Stimulated activated CD4-positive, alpha-beta T cell treated with anti-CD3 and anti-CD28 coated beads, Interleukin-2, amount 100 ng/mL, for 48 hours (primary cell): ENCODE results near the gene OTX2.

ENCODE experiments used
- DNase-seq, 2 donors: peaks; one replicate each; pipeline ENCODE4 v3.0.0-alpha.2; 2020

The OTX2 gene

DNA sequence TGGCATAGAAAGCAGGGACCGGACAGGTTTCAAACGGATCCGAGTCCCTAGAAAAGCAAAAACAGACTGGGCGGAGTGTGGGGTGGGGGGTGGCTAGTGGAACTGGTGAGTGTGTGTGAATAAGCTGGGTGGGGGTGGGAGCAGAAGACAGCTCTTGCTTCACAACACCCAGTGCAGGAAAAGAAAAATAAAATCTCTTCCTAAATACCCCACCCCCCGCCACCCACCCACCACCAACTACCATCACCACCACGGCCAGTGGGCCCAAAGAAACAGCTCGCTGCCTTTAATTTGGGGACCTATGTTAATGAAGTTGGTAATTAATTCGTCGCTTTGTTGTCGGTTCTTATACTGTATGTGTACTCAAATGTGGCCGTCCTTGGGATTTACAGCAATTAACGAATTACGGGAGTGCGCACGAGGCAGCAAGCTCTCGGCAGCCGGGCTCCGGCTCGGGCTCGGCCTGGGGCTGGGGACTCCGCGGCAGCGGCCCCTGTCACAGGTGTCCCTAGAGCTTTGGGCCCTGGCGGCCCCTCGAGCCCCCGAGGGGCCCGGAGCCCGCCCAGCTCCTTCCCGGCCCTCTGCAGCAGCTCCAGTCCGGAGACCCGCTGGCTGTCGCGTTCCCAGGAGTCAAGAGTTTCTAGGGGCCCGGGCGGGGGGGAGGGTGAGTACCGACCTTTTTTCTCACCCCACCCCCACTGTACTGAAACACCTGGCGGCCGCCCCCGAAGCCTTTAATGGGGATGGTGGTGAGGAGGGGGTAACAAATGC, 1.5 kb upstream of the OTX2 start:
- no peak for DNase-seq

DNA sequence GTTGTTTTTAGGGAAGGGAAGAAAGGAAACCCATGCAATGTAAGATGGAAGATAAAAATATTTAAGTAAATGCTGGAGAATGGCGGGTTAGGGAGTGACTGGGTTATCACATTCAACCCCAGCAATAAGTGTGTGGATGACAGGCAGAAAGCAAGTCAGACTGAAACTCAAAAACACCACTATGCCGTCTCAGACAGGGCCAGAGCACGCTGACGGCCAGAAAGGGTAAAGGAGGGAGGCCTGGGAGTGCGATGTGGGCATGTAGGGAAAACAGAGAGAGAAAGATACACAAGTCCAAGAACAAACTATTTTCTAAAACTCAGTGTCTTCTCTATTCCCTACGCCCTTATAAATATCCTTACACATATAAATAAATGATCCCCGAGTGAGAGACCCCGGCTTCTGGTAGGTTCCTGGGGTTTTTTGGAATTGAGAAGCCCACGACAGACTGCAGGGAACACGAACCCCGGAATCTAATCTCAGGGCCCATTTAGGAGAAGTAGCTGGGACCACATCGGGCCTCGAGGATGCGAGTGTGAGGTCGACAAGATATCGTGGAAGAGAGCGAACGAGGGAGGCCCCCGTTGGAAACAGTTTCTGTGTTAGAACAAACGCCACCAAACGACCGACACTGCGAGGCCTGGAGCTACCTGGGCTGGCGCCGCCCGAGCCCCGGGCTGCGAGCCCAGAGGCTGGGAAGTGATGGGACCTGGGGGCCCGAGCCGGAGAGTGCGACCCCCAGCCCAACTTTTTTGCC, 735 bp upstream of the OTX2 start:
- DNase-seq: no peak

DNA sequence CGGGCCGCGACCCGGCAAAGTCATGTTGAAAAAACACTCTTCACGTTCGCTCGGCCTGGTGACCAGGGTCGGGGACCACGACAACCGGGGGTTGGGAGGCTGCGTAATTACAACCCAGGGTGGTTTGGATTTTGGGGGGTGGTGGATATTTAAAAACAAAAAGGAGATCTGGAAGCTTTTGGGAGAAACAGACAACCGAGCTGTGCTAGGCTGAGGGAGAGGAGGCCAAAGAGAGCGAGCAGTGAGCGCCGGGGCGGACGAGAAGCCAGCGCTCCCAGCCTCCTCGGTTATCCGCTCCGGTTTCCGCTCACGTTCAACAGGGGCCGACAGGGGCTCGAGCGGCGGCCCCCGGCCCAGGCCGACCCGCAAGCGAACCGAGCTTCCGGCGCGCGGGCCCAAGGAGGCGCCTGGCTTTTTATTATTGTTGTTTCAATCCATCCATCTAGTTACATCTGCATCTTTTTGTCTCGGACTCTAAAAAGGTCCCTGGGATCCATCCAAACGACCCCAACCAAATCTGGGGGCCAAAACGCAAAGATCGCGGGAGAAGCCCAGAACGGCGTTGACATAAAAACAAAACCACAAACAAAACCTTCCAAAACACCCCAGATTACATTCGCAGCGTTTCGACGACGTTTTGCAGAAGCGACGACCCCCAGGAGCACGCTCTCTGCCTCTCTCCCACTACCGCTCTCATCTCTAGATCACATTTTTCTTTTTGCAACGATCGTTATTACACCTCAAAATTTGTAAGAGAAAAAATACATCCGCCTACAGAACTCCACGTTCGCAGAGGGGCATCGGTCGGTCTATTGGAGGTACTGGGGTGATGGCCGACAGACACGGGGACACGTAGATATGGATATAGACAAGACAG, 771 bp downstream of the OTX2 start:
- no peak for DNase-seq

DNA sequence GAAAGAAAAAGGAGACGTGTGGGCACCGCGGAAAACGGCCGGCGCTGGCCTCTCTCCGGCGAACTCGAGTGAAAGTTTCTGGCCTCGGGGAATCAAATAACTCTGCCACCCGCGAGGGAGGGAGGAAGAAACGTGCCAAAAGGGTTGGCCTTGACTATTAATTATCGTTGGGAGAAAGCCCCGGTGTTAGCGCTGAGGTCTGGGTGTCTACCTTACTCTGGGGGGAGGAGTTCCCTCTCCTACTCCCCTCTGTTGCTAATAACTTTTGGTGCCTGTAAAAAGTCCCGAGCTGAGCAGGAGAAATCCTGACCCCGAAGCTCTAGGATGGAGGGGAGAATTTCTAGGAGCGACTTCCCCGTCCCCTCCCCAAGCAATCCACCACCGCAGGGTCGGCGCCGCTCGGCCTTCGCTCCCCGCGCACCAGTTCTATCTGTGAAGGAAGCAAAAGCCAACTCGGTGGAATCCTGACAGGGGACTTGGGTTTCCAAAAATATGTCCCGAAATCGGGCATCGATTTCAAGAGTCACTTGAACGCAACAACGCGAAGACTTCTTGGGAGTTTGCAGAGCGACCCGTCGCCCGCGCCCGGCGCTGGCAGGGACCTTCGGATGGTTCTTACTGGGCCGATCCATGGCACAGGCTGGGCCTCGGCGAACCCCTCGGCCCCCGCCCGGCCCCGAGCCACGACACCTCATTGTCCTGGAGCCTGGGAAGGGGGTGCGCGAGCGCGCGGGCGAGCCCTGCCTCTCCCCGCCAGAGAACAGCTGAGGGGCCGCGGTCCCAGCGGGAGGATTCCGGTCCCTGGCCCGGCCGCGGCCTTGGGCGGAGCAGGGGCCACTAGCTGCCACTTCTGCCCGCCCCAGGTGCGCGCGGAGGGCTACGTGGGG, 1.7 kb downstream of the OTX2 start:
- no peak for DNase-seq

DNA sequence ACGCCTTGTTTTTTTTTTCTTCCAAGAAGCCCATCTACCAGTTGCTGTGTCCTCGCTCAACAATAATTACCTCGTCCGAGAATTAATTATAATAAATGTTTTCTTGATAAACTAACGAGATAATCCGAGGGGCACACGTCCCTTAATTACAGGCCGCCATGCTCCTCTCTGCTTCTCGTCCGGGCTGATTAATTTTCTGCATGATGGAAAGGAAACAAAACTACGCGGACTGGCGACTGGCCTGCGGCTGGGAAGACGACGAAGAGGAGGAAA, 2.2 kb downstream of the OTX2 start:
- DNase-seq: no peak

DNA sequence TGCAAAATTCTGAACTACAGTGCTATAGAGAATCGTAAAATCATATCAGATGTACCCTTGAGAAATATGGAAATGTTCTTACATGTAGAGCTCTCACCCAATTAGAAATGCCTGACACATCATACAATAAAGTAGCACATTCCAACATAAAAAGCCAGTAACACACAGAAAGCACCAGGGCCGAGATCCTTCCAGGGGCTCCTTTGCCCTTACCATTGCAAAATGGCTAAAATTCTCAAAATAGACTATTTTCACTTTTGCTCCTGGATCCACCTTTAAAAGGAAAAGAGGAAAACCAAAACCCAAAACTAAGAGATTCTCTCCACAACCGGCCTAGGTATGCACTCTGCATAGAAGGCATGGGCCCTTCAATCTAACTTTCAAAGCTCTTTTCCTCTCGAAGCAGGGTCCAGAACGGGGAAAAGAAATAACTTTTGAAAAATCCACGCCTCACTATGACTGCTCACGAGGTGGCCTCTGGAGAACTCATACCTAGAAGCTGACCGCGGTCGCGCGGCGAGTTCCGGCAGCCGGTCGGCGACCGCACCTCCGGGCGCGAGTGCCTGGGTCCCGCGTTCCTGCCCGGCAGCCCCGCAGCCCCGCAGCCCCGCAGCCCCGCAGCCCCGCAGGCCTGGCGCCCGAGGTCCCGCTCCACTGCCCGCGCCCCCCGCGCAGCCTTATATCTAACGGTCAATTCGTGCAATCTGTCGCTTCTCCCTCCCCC, 2.7 kb downstream of the OTX2 start:
- no peak for DNase-seq

DNA sequence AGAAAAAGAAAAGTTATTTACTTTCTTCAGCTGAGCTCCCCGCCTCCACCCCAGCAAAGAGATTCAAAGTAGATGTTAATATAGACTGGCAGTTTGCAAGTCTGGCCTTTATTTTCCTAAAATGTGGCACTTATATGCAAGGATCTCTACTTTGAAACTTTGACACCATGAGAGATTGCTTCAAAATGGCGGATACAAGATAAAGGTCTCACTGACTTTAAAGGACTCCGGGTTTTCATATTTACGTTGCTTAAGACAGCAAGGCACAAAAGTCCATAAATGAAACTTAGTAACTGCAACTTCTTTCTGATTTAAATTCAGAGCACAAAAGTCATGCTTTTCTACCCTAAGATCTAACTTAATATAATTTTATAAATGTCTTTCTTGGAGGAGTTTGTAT, 3.5 kb downstream of the OTX2 start:
- no peak for DNase-seq

DNA sequence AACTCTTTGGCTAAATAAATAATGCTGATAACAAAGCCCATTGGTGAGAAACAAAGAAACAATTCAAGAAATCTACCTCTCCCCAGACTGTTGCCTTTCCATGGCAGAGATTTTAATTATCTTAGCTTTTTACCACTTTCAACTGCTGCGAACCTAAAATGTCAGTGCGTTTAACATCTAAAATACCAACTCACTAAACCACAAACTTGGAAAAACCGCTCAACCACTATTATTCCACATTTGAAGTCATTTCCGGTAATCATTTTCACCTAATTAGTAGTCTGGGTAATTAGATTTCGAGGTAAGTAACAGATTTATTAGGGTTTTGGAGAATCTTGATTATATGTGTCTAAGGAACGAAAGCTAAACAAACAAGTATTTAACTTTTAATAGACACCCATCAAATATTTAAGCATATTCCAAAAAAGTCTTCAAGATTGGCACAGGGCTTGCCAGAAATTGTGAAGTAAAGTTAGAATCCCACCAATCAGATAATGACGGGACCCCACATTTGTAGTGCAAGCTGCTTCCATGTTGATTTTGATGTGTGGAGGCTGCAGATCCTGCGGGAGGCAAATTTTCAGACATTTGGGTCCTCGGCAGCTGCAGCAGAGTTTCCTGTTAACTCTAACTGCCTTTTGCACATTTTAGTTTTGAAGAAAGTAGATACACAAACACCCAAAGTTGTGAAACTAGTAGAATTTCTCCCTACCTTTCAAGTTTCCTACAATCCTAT, 4.1 kb downstream of the OTX2 start:
- DNase-seq: no peak

DNA sequence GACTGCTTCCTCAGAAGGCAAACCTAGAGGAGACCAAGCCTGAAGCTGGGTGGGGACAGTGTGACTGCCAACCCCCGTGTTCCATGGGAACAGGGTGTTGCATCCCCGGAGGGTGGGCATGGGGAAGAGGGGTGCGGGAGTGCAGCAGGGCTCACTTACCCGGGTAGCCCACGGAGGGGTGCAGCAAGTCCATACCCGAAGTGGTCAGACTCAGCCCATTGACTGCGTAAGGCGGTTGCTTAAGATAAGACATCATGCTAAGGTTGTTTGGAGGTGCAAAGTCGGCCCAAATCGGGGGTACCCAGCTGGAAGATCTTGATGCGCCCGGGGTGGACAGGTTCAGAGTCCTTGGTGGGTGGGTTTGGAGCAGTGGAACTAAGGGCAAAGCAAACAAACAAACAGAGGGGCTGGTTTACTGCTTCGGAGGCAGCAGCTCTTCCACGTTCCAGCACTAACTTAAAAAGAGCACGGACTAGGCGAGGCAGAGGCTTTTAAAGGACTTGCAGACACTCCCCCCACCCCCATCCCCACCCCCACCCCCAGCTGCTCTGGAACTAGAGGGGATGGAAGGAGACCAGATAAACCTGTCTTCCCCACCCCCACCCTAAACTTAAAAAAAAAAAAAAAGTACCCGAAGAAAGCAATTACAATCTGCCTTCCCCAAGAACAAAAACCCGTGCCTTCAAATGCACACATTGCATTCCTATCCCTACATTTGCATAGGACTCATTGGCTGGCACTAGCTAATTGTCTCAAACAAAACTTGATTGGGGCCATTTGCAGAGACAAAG, 4.9 kb downstream of the OTX2 start:
- DNase-seq: no peak

DNA sequence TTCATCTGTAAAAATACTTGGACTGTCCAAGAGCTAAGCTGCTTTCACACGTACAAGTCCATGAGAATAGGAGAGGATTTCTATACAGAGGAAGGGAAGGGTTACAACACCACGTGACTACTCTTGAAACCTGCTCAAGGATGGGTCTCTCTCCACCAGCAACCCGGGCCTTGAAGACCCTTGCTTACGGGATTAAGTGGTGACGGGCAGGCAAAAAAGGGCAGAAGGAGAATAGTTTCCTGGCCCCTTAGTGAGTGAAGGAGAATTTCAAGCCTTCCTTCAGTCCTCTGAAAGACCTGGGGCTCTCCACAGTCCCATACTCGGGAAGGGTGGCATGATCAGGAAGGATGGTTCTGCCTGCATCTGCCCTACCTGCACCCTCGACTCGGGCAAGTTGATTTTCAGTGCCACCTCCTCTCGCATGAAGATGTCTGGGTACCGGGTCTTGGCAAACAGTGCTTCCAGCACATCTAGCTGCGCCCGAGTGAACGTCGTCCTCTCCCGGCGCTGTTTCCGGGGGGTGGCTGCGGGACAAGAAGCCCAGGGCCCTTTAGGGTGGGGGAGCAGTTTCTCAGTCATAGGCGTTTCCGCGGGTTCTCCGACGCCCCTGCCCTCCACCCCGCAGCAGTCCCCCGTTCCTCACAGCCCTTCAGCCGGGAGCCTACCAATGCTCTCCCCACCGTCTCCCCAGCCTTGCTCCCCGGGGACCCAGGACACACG, 6.3 kb downstream of the OTX2 start:
- DNase-seq: no peak

DNA sequence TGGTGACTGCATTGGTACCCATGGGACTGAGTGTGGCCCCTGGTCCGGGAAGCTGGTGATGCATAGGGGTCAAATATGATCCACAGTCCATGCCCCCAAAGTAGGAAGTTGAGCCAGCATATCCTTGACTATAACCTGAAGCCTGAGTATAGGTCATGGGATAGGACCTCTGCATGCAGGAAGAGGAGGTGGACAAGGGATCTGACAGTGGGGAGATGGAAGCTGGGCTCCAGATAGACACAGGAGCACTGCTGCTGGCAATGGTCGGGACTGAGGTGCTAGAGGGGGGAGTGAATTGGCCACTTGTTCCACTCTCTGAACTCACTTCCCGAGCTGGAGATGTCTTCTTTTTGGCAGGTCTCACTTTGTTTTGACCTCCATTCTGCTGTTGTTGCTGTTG, 8.4 kb downstream of the OTX2 start:
- DNase-seq: no peak

DNA sequence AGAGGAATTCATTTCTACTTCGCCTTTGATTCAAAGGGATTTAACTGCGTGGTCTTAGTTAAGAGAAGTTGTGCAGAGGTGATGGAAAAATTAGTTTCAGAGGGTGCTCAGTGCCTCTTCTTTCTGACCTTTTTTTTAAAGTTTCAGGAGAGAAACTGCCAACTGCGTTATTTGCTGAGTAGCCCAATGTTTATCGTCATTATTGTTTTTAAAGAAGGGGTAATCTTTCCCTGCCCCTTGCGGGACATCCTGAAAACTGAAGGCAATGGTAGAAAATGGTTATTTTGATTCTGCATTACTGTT, 11.0 kb downstream of the OTX2 start:
- no peak for DNase-seq

DNA sequence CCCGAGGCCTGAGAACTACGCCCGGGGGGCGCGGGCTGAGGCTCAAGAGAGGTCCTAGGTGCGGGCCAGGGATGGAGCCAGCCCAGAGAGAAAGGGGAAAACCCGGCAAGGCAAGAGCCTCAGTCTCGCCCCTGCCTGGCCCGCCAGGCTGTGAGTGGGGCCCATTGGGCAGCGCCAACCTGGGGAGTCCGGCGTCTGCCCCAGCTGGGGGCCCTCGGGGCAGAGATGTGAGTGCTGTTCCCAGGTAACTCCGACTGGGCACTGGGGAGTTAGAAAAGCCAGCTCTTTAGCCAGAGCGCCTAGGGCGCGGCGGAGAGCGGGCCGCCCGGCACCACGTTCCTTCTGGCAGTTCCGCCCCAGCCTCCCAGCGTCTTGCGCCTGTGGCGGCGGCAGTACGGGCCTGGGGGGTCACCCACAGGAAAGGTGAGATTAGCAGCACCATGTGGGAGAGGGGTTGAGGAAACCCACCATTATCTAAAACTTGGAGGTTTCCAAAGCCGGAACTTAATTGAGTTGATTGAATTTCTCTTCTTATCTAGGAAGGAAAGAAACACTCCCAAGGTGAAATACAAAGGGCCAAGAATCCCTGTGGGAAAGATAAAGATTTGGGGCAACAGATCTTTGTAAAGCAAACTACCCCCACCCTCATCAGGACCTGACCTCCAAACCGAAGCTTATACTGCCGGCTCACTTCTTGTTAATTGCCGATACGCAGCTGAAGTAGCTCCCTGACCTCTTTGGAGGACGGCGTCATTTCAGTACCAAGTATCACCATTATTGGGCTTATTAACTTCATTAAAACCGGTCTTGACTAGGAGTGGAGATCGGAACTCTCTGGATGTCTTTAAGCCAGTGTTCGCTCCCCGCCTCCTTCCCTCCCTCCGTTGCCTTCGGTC, 11.6 kb downstream of the OTX2 start:
- no peak for DNase-seq

DNA sequence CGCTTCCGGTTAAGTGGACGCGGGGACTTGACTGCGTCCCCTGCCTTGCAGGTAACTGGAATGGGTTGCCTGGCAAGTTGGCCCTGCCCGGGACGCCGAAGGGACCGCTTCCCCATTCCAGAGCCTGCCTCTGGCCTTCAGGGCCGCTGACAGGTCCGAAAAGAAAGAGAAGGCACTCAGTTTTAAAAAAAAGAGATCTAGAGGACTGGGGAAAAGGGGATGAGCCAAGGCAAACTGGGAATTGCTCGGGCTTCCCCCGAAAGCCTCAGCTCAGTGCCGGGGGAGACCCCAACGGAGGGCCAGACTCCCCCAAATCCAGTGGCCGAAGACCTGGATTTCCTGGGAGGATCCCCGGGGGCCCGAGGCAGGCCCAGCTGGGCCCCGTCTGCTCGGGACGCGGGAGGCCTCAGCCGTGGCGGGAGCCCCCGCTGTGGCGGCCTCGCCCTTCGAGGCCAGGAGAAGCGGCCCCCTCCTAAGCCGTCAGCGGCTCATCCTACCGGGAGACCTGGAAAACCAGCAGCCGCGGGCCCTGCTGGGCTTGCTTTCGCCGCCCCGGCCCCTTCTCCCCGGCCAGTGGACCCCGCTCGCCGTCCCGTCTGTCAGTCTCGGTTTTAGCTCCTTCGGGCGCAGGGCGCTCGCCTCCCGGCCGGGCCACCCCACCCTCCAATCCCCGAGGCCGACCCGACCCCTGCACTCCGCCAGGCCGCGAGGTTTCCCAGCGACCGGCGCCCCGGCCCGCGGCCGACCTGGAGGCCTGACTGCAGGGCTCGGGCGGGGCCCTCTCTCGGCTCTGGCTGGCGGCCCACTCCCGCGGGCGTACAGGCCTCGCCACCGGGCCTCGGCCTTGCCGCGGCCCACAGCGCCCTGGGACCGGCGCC, 12.5 kb downstream of the OTX2 start:
- DNase-seq: no peak

DNA sequence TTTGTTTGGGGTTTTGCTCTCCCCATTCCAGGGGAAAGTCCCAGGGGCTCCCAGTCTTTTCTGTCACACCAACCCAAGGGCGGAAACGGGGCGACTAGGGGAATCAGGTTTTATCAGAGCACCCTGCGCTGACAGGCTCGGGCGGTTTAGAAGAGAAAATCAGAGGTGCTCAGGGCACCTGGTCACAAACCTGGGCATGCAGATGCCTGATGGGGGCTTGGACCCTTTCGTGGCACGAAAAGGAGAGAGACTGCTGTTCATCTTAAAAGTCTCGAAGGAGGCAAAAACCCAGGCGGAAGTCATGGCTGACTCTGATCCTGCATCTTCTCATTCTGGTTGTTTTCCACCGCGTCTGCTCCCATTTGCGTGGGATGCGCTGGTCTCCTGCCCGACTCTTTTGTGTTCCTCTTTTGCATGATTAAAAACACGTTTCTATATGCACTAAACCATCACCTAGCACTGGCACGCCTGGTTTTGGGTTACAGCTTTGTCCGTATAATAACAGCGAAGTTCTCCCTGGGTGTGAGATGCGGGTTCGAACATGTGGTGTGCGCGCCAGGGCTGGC, 13.2 kb downstream of the OTX2 start:
- no peak for DNase-seq

DNA sequence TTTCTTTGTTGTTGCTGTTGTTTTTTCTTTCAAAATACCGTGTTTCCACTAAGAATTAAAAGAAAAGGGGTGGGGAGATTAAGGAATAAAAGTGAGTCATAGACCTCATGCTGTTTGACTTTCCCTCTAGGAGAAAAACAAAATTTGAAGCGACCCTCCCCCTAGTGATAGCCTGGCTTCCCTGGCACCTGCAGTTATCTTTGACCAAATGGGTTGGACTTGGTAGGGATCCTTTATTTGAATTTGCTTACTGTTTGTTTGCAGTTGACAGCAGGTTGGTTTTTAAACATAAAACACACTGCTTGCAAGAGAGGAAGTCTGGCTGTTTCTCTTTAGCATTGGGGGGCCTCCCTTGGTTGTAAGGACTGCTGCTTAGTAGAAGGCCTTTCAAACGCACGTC, 14.0 kb downstream of the OTX2 start:
- DNase-seq: no peak

DNA sequence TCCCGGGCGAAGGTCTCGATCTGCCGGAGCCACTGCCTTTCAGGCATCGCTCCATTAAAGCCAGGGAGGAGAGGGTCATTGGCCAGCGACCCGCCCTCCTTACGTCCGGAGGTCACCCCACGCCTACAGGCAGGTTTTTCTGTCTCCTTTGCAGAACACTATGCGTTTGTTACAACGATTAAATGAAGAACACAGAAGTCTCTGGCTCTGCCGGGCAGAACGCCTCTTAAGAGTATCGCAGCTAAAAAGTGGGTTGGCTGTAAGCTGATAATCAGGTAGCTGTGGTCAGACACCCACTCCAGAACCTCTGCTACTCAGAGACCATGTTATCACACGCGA, 15.0 kb downstream of the OTX2 start:
- DNase-seq: no peak
